Measurements from ENCODE around the gene LAPTM4A. TPM values are rescaled to one million over a fixed set of nuclear protein-coding genes. Genes with fewer than 3 reads are reported as not detected.

LAPTM4A gene
- total RNA-seq, result 76.1 and 77.8 TPM in 2 replicates

DNA sequence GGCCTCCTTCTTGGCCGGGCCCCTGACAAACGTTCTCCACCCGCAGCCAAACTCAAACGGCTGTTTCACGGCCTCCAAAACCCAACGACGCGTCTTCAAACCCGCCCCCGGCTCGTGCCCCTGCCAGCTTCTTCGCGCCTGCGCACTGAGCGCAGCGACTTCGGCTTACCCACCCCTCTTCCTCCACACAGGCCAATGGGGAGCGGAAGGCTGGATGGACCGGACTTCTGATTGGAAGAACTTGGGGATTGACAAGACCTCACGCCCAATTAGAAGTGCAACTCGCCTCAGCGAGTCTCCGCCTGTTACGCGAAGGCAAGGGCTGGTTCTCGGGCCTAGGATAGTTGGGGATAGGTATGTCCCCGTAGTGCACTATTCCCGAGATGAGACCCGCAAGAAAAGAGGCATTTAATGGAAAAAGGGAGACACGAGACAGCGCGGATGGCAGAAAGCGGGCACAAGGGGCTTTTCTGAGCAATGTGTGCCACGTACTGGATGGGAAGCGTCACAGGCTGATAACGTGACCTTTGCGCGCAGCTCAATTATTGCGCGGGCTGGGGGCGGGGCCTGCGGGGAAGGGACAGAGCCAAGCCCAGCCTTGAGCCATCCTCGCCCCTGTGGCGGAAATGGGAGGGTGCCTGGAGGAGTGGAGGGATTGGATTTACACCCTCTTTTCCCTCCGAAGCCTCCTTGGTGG lies at the start of gene LAPTM4A:
LAPTM4A (minus strand) TSS at position 97 of the 697 bp plus-strand sequence. CDS start 108 bp downstream, outside the sequence.

DNA sequence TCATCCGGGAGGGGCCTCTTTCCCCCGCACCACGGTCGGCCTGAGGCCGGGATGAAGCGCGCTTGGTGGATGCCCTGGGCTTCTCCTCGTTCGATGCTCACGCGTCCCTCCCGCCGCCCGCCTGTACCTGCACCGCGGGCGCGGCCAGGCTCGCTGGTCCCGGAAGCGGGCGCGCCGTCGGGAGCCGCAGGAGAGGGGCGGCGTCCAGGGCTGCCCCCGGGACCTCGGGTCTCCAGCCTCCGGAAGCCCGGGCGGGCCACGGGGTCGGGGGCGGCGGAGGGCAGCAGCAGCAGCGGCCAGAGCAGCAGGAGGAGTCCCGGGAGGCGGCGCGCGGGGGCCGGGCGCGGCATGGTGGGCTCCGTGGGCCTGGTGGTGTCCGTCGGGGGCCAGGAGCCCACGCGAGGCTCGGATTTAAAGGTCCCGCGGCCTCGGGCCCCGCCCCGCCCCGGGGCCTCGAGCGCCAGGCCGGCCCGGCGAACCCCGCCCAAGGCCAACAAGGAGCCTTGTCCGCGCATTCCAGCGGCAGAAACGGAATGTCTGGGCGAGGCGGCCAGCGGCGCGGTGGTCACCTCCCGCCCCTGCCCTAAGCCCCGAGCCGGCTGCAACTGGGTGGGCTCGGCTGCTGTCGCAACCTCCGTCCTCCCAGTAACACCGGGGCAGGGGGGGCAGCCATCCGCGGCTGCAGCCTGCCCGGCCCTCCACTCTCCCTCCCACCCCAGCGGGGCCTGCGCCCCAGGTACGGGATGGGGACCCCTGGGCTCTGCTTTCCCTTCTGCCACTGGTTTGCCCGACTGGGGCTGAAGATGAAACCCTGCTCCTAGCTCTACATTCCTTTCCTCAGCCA lies 38.9 kb downstream of the LAPTM4A start, which contains the start of gene MATN3:
MATN3 (minus strand) TSS at position 387 of the 844 bp plus-strand sequence; CDS start at position 350, 37 bp downstream.

DNA sequence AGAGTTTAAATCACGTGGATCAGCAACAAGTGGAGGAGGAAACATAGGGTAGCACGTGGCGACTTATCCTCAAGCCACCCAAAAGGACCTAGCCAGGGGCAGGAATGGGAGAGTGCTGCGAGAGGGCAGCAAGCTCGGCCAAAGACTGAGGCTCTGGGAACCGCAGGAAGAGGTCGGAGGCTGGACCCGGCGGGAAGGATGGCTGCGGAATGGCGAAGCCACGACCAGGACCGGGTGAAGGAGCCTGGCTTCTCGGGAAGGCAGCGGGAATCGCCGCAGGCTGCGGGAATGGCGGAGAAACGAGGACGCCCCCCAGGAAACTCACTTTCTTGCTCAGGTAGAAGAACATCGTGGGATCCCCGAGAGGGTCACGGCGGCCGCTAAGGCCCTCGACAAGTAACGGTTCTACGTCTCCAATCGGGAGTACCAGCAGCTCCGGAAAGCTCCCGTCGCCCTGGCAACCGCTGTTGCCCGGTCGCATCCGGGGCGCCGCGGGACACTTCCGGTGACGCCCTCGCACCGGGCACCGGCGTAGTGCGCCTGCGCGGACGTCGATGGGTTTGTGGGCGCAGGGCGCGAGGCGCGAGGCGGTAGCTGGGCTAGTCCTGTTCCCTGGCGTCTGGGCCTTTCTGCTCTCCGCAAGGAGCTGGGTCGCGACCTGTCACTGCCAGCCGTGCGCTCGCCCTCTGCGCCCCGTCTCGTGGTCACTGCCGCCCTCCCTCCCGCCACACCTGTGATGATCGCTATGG lies 61.6 kb downstream of the LAPTM4A start, which contains the start of gene WDR35:
WDR35 (minus strand) TSS at position 439 of the 749 bp plus-strand sequence; CDS start at position 349, 90 bp downstream.

Other genes starting within 250 kb of the LAPTM4A start
- 3.0 and 4.8 TPM in 2 replicates for gene TTC32, start 149.6 kb downstream of the LAPTM4A start, total RNA-seq
- 5.5 and 5.7 TPM in 2 replicates for gene WDR35, start 61.5 kb downstream of the LAPTM4A start, total RNA-seq
- 1.9 and 3.7 TPM in 2 replicates for gene MATN3, start 39.0 kb downstream of the LAPTM4A start, total RNA-seq
- 1,259 and 1,658 TPM in 2 replicates for gene SDC1, start 173.5 kb upstream of the LAPTM4A start, total RNA-seq

Measured in hair follicular keratinocyte (primary cell).